Osteoblast (primary cell): ENCODE data around the gene BCAS3. TPM values are rescaled to one million over a fixed set of nuclear protein-coding genes. Genes with fewer than 3 reads are reported as not detected.

Experiments used
- DNase-seq: peaks from one replicate; pipeline ENCODE4 v3.0.0; 2011; ENCODE audit warnings: low spot score, mixed read lengths; ENCODE audit not compliant: insufficient read length; ENCODE audit errors: missing footprints
- H2AFZ ChIP-seq: 2 replicates; pipeline ENCODE4 v1.6.0; 2011; ENCODE audit warnings: mild to moderate bottlenecking, low read length
- H3K27ac ChIP-seq: 2 replicates; pipeline ENCODE4 v1.5.1; 2011; ENCODE audit warnings: mild to moderate bottlenecking, low read depth, low read length, moderate library complexity
- H3K27me3 ChIP-seq: 2 replicates; pipeline ENCODE4 v1.6.0; 2012; ENCODE audit warnings: mild to moderate bottlenecking, control low read depth, inconsistent platforms, low read length, moderate library complexity; ENCODE audit not compliant: insufficient read depth
- H3K36me3 ChIP-seq: 2 replicates; pipeline ENCODE4 v1.5.1; 2011; ENCODE audit warnings: mild to moderate bottlenecking, low read length, control low read depth, moderate library complexity; ENCODE audit not compliant: insufficient read depth
- H3K4me1 ChIP-seq: 2 replicates; pipeline ENCODE4 v1.5.1; 2011; ENCODE audit warnings: mild to moderate bottlenecking, low read length, control low read depth, moderate library complexity; ENCODE audit not compliant: insufficient read depth
- H3K4me2 ChIP-seq: 2 replicates; pipeline ENCODE4 v1.6.0; 2011; ENCODE audit warnings: mild to moderate bottlenecking, low read length; ENCODE audit not compliant: insufficient read depth
- H3K4me3 ChIP-seq: fragments of 200-600 bp; sonication (generic); 3 replicates; pipeline ENCODE4 v1.5.1; 2012; ENCODE audit warnings: mild to moderate bottlenecking, low read length, inconsistent platforms; ENCODE audit not compliant: insufficient read depth
- H3K79me2 ChIP-seq: 2 replicates; pipeline ENCODE4 v1.6.0; 2012; ENCODE audit warnings: mild to moderate bottlenecking, low read length, control low read depth, inconsistent platforms; ENCODE audit not compliant: insufficient read depth
- H3K9me3 ChIP-seq: 2 replicates; pipeline ENCODE4 v1.5.1; 2011; ENCODE audit warnings: low read depth, low read length, control low read depth
- H4K20me1 ChIP-seq: 2 replicates; pipeline ENCODE4 v1.6.0; 2012; ENCODE audit warnings: mild to moderate bottlenecking, low read length, control low read depth; ENCODE audit not compliant: insufficient read depth
- total RNA-seq: library from RNA; depleted of rRNA; stranded (reverse); fragments of >200 nt; gene quantifications from 2 replicates; pipeline ENCODE4 v1.2.3, GENCODE V29; 2012
- TF ChIP-seq, protein P1 (sequence below): IDR thresholded peaks from 2 replicates; pipeline ENCODE4 v1.5.1; 2011; ENCODE audit warnings: mild to moderate bottlenecking, low read depth, low read length, moderate library complexity; ENCODE audit errors: extremely low read depth

BCAS3 gene
- total RNA-seq, 1 donor: 31.5 TPM

- TF ChIP-seq, protein P1, sequence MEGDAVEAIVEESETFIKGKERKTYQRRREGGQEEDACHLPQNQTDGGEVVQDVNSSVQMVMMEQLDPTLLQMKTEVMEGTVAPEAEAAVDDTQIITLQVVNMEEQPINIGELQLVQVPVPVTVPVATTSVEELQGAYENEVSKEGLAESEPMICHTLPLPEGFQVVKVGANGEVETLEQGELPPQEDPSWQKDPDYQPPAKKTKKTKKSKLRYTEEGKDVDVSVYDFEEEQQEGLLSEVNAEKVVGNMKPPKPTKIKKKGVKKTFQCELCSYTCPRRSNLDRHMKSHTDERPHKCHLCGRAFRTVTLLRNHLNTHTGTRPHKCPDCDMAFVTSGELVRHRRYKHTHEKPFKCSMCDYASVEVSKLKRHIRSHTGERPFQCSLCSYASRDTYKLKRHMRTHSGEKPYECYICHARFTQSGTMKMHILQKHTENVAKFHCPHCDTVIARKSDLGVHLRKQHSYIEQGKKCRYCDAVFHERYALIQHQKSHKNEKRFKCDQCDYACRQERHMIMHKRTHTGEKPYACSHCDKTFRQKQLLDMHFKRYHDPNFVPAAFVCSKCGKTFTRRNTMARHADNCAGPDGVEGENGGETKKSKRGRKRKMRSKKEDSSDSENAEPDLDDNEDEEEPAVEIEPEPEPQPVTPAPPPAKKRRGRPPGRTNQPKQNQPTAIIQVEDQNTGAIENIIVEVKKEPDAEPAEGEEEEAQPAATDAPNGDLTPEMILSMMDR: no peak
- Histone ChIP-seq H2AFZ (no peak overlapping the region), H3K27me3 (no peaks in the 10 kb centered on the region), H3K27ac (no peak overlapping the region), H3K4me3 (no peak overlapping the region), H3K79me2 (no peaks in the 10 kb centered on the region), H4K20me1 (no peaks in the 10 kb centered on the region), H3K4me1 (no peaks in the 10 kb centered on the region), H3K4me2 (no peak overlapping the region), H3K9me3 (no peaks in the 10 kb centered on the region), H3K36me3 (no peaks in the 10 kb centered on the region)
- DNase-seq: no peak
These were observed 500.6 kb downstream of the BCAS3 start for GRCh38 chr17:61178284-61178683.

- Histone ChIP-seq H3K4me3 (no peak overlapping the region), H3K9me3 (no peaks in the 10 kb centered on the region), H3K27me3 (no peaks in the 10 kb centered on the region), H3K36me3 (no peaks in the 10 kb centered on the region), H3K79me2 (no peaks in the 10 kb centered on the region), H3K27ac (no peak overlapping the region), H3K4me1 (no peaks in the 10 kb centered on the region), H2AFZ (no peak overlapping the region), H3K4me2 (no peak overlapping the region), H4K20me1 (no peaks in the 10 kb centered on the region)
- TF ChIP-seq, protein P1: no peak
- DNase-seq: no peak
These were observed 501.7 kb downstream of the BCAS3 start for GRCh38 chr17:61179380-61179806.

- Histone ChIP-seq H3K79me2 (no peaks in the 10 kb centered on the region), H4K20me1 (no peaks in the 10 kb centered on the region), H2AFZ (no peak overlapping the region), H3K9me3 (no peaks in the 10 kb centered on the region), H3K36me3 (no peaks in the 10 kb centered on the region), H3K27me3 (no peaks in the 10 kb centered on the region), H3K27ac (no peak overlapping the region), H3K4me1 (no peaks in the 10 kb centered on the region), H3K4me3 (no peak overlapping the region), H3K4me2 (no peak overlapping the region)
- DNase-seq: no peak
- TF ChIP-seq, protein P1: no peak
These were observed 506.1 kb downstream of the BCAS3 start for GRCh38 chr17:61183793-61184192.

DNA sequence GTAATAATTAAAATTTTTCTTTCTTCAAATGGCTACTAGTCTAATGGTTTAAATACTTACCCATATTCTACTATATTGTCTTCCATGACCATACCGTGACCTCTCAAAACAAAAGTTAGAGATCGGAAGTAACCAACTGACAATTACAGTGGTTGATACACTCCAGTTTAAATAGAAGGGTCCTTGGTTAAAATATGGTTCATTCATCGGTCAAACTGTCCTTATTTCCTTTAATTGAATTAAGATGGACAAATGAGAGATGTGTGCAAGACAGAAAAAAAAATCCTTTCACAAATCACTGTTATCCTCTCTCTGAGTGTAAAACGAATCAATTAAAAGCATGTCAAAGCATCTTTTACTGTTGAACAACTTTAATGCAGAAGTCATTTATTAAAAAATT is 507.7 kb downstream of the BCAS3 start:
- DNase-seq: no peak
- Histone ChIP-seq H3K4me1 (no peaks in the 10 kb centered on the region), H3K79me2 (no peaks in the 10 kb centered on the region), H3K27ac (no peak overlapping the region), H2AFZ (no peak overlapping the region), H3K36me3 (no peaks in the 10 kb centered on the region), H3K9me3 (no peaks in the 10 kb centered on the region), H3K27me3 (no peaks in the 10 kb centered on the region), H3K4me3 (no peak overlapping the region), H3K4me2 (no peak overlapping the region), H4K20me1 (no peaks in the 10 kb centered on the region)
- TF ChIP-seq, protein P1: no peak
